ENCODE measurements around the gene SPIB. TPM values are rescaled to one million over a fixed set of nuclear protein-coding genes. Genes with fewer than 3 reads are reported as not detected.

SPIB gene
- total and polyA plus RNA-seq, 11 donors: 0.10 to 0.53 (median 0.16) TPM; not detected in 8

DNA sequence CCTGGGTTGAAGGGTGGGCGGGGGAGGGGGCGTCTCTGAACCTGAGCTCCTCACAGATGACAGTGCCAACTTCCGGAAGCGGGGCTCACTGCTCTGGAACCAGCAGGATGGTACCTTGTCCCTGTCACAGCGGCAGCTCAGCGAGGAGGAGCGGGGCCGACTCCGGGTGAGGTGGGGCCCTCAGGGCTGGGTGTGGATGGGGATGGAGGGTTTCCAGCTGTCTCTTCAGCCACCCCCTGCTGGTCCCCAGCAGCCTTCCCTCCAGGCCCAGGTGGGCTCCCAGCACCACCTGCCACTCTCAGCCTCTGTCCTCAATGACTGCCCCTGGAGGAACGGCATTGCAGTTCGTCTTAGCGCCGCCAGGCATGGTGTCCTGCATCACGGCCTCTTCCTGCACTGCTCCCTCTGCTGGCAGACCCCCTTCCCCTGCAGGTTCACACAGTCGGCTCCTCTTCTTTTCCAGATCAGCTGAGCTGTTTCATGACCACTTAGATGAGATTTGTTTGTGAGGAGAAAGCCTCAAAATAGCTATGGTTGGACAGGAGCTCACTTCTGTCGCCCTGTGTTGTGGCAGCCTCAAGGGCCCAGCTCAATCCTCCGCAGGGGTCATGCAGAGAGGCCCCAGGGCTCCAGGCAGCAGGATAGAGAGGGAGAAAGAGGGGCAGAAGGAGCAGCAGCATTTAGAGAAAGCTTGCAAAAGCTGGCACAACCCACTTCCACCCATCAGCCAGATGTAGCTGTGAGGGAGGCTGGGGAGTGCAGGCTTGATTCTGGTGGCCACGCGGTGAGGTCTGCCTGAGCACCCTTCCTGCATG is 60.4 kb downstream of the SPIB start:
- Histone ChIP-seq H3K36me3 (peaks cover 0 to 55% (median 43%) of the 10 kb centered on the region in 9 donors), H3K27ac (no peak overlapping the region), H3K4me3 (no peak overlapping the region), H3K4me1 (peaks cover 7 to 30% (median 14%) of the 10 kb centered on the region in 12 donors), H3K9me3 (no peaks in the 10 kb centered on the region), H3K27me3 (no peaks in the 10 kb centered on the region)
- TF ChIP-seq POLR2A (IDR thresholded peaks at IDR 0.05): no peak
- TF ChIP-seq, protein P1, sequence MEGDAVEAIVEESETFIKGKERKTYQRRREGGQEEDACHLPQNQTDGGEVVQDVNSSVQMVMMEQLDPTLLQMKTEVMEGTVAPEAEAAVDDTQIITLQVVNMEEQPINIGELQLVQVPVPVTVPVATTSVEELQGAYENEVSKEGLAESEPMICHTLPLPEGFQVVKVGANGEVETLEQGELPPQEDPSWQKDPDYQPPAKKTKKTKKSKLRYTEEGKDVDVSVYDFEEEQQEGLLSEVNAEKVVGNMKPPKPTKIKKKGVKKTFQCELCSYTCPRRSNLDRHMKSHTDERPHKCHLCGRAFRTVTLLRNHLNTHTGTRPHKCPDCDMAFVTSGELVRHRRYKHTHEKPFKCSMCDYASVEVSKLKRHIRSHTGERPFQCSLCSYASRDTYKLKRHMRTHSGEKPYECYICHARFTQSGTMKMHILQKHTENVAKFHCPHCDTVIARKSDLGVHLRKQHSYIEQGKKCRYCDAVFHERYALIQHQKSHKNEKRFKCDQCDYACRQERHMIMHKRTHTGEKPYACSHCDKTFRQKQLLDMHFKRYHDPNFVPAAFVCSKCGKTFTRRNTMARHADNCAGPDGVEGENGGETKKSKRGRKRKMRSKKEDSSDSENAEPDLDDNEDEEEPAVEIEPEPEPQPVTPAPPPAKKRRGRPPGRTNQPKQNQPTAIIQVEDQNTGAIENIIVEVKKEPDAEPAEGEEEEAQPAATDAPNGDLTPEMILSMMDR (IDR thresholded peaks at IDR 0.05): peak; percentile 15 to 63 (median 44)
- 77 to 82% (median 79%) methylated on average over 17 to 19 of the region's 19 CpGs for WGBS, 4 donors
- DNase-seq: peak in 1 of 5 donors; percentile 50
- ATAC-seq: no peak
- intact Hi-C loops (cut with DNase I): loop anchor here in 2 of 10 donors (5.0 kb wide), 1 partner anchor 112 kb away; the partner anchor contains the start of gene NAPSA (in 2 of the 2)

DNA sequence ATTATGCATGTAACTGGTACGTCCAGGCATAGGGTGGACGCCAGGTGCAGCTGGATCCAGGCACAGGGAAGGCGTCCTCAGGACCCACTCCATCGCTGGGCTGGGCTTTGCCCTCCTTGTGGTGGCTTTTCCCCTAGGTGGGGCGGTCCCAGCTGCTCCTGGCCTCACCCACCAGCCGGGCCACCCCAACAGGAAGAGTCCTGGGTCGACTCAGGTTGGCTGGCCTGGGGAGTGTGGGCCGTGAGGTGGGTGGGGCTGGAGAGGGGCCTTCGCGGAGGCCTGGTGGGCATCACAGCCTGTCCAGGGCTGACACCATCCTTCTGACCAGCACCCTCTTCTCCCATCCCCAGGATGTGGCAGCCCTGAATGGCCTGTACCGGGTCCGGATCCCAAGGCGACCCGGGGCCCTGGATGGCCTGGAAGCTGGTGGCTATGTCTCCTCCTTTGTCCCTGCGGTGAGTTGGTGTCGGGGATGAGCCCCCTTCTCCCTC is 61.1 kb downstream of the SPIB start:
- intact Hi-C loops (cut with DNase I): loop anchor here in 2 of 10 donors (5.0 kb wide), 1 partner anchor 113 kb away; the partner anchor contains the start of gene NAPSA (in 2 of the 2)

DNA sequence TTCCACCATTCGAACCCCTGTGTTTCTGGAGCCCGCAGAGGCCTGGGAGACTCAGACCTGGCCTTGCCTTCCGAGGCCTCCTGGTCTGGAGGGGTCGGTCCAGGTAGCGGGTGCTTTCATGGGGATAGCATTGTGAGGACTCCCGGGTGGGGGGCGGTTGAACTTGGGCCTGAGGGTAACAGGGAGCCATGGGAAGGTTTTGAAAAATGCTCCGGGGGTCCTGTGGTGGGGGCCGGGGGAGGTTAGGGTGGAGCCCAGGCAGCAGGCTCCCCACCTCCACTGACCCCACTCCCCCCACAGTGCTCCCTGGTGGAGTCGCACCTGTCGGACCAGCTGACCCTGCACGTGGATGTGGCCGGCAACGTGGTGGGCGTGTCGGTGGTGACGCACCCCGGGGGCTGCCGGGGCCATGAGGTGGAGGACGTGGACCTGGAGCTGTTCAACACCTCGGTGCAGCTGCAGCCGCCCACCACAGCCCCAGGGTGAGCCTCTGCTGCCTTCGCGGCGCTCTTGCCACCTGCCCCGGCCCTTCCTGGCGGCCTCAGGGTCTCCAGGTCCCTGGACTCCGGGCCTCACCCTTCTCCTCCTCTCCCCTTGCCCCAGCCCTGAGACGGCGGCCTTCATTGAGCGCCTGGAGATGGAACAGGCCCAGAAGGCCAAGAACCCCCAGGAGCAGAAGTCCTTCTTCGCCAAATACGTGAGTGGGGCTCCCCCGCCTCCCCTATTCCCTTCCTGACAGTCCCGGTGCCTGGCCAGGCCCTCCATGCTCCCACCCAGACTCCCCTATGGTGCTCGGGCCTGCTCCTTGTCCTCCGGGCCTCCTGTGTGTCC is 61.8 kb downstream of the SPIB start:
- 90 to 96% (median 92%) methylated on average over 35 to 37 of the region's 37 CpGs for WGBS, 4 donors
- no peak for TF ChIP-seq POLR2A (IDR thresholded peaks at IDR 0.05)
- TF ChIP-seq, protein P1 (IDR thresholded peaks at IDR 0.05): no peak
- Histone ChIP-seq H3K27me3 (no peaks in the 10 kb centered on the region), H3K4me1 (peaks cover 7 to 30% (median 14%) of the 10 kb centered on the region in 12 donors), H3K4me3 (no peak overlapping the region), H3K9me3 (no peaks in the 10 kb centered on the region), H3K27ac (no peak overlapping the region), H3K36me3 (peaks cover 0 to 59% (median 44%) of the 10 kb centered on the region in 9 donors)
- peak in 1 of 5 donors; percentile 46 for DNase-seq
- intact Hi-C loops (cut with DNase I): no loop called here
- ATAC-seq: no peak

More for the DNA sequence above, 61.1 kb downstream of the SPIB start:
- H3K4me1 ChIP-seq: peaks cover 7 to 30% (median 14%) of the 10 kb centered on the region in 12 donors
- 91 to 95% (median 95%) methylated on average over 13 to 16 of the region's 16 CpGs for WGBS, 4 donors
- ATAC-seq: no peak
- no peaks in the 10 kb centered on the region for H3K27me3 ChIP-seq
- H3K4me3 ChIP-seq: no peak overlapping the region
- no peak overlapping the region for H3K27ac ChIP-seq
- peaks cover 0 to 58% (median 44%) of the 10 kb centered on the region in 9 donors for H3K36me3 ChIP-seq
- TF ChIP-seq, protein P1 (IDR thresholded peaks at IDR 0.05): no peak
- no peak for TF ChIP-seq POLR2A (IDR thresholded peaks at IDR 0.05)
- H3K9me3 ChIP-seq: no peaks in the 10 kb centered on the region
- peak in 1 of 5 donors; percentile 43 for DNase-seq

Other genes starting within 250 kb of the SPIB start
- gene MYH14, start 215.3 kb upstream of the SPIB start, total RNA-seq: 100 to 1,000 TPM in 3 of 9 donors, 10 to 100 TPM in 6; 65.7 to 120 (median 90.5) TPM
- 100 to 1,000 TPM in 1 of 2 donors, 10 to 100 TPM in 1; 45.8 to 132 TPM for gene MYH14, start 215.3 kb upstream of the SPIB start, polyA plus RNA-seq
- 1 to 10 TPM in 8 of 9 donors, under 1 TPM in 1; 0.87 to 4.4 (median 2.5) TPM for gene KCNC3, start 89.6 kb upstream of the SPIB start, total RNA-seq
- 1 to 10 TPM; 1.7 to 3.3 TPM for gene KCNC3, start 89.6 kb upstream of the SPIB start, polyA plus RNA-seq
- under 1 TPM in 4 of 9 donors, not detected in 5; 0.28 to 0.89 (median 0.66) TPM for gene NAPSA, start 53.3 kb upstream of the SPIB start, total RNA-seq
- gene NAPSA, start 53.3 kb upstream of the SPIB start, polyA plus RNA-seq: under 1 TPM; 0.36 to 0.61 TPM
- 100 to 1,000 TPM in 3 of 9 donors, 10 to 100 TPM in 6; 66.2 to 162 (median 74.3) TPM for gene NR1H2, start 42.5 kb upstream of the SPIB start, total RNA-seq
- 100 to 1,000 TPM in 1 of 2 donors, 10 to 100 TPM in 1; 91.5 to 155 TPM for gene NR1H2, start 42.5 kb upstream of the SPIB start, polyA plus RNA-seq
- gene POLD1, start 34.6 kb upstream of the SPIB start, total RNA-seq: 10 to 100 TPM in 4 of 9 donors, 1 to 10 TPM in 5; 6.1 to 18.0 (median 9.0) TPM
- gene POLD1, start 34.6 kb upstream of the SPIB start, polyA plus RNA-seq: 10 to 100 TPM in 1 of 2 donors, 1 to 10 TPM in 1; 9.6 to 12.1 TPM
- under 1 TPM in 3 of 9 donors, not detected in 6; 0.09 to 0.35 (median 0.28) TPM for gene MYBPC2, start 14.0 kb downstream of the SPIB start, total RNA-seq
- not detected for gene MYBPC2, start 14.0 kb downstream of the SPIB start, polyA plus RNA-seq
- 100 to 1,000 TPM in 4 of 9 donors, 10 to 100 TPM in 5; 72.8 to 138 (median 91.1) TPM for gene EMC10, start 57.6 kb downstream of the SPIB start, total RNA-seq
- gene EMC10, start 57.6 kb downstream of the SPIB start, polyA plus RNA-seq: 100 to 1,000 TPM in 1 of 2 donors, 10 to 100 TPM in 1; 95.3 to 108 TPM
- 1 to 10 TPM in 6 of 9 donors, under 1 TPM in 3; 0.51 to 6.4 (median 1.6) TPM for gene GARIN5A, start 57.9 kb downstream of the SPIB start, total RNA-seq
- gene GARIN5A, start 57.9 kb downstream of the SPIB start, polyA plus RNA-seq: 1 to 10 TPM; 1.1 to 3.0 TPM
- gene JOSD2, start 92.3 kb downstream of the SPIB start, total RNA-seq: 10 to 100 TPM; 18.7 to 43.8 (median 29.5) TPM
- 10 to 100 TPM; 47.7 to 49.7 TPM for gene JOSD2, start 92.3 kb downstream of the SPIB start, polyA plus RNA-seq
- not detected for gene ASPDH, start 95.0 kb downstream of the SPIB start, total RNA-seq
- gene ASPDH, start 95.0 kb downstream of the SPIB start, polyA plus RNA-seq: not detected
- 1 to 10 TPM in 4 of 9 donors, under 1 TPM in 5; 0.35 to 2.4 (median 0.87) TPM for gene LRRC4B, start 149.5 kb downstream of the SPIB start, total RNA-seq
- 1 to 10 TPM in 1 of 2 donors, under 1 TPM in 1; 0.97 to 1.0 TPM for gene LRRC4B, start 149.5 kb downstream of the SPIB start, polyA plus RNA-seq
- gene SYT3, start 220.9 kb downstream of the SPIB start, total RNA-seq: under 1 TPM in 4 of 9 donors, not detected in 5; 0.17 to 0.75 (median 0.25) TPM
- gene SYT3, start 220.9 kb downstream of the SPIB start, polyA plus RNA-seq: under 1 TPM in 1 of 2 donors, not detected in 1; 0.06 TPM
- gene C19orf81, start 230.5 kb downstream of the SPIB start, total RNA-seq: 1 to 10 TPM in 5 of 9 donors, under 1 TPM in 2, not detected in 2; 0.65 to 3.6 (median 1.7) TPM
- gene C19orf81, start 230.5 kb downstream of the SPIB start, polyA plus RNA-seq: not detected

All from heart left ventricle (tissue), 16 donors.